Natural killer cell (primary cell): ENCODE measurements around the gene GNAI2. TPM values are rescaled to one million over a fixed set of nuclear protein-coding genes. Genes with fewer than 3 reads are reported as not detected.

Experiments
- ATAC-seq, 3 donors: fragments of 150-1000 bp in 2 of 3; fragments of 200-7000 bp in 1 of 3; cut with Tn5 transposase; 1 replicate in 1 of 3; 2 replicates in 2 of 3; pipeline ENCODE4 v1.10.0; 2021; ENCODE audit warnings: mild to moderate bottlenecking in 2 of 3, moderate library complexity in 2 of 3
- DNase-seq, 2 donors: peaks; one replicate each; pipeline versions ENCODE4 v3.0.0 to v3.0.0-alpha.2; 2013 to 2021; ENCODE audit warnings: mixed read lengths in 1 of 2
- H3K27ac ChIP-seq: one replicate; pipeline ENCODE4 v1.5.1; 2013; ENCODE audit warnings: mild to moderate bottlenecking, low read length
- H3K27me3 ChIP-seq: one replicate; pipeline ENCODE4 v1.6.1; 2013; ENCODE audit warnings: low read length; ENCODE audit not compliant: control insufficient read depth, insufficient read depth
- H3K36me3 ChIP-seq: one replicate; pipeline ENCODE4 v1.6.1; 2013; ENCODE audit warnings: low read length; ENCODE audit not compliant: control insufficient read depth, insufficient read depth
- H3K4me1 ChIP-seq: one replicate; pipeline ENCODE4 v1.6.1; 2013; ENCODE audit warnings: low read length; ENCODE audit not compliant: control insufficient read depth, insufficient read depth
- H3K4me3 ChIP-seq: one replicate; pipeline ENCODE4 v1.5.1; 2013; ENCODE audit warnings: low read length
- H3K9me3 ChIP-seq: one replicate; pipeline ENCODE4 v1.6.1; 2013; ENCODE audit warnings: low read length; ENCODE audit not compliant: control insufficient read depth, insufficient read depth
- H3K27ac Mint-ChIP-seq, 2 donors: one replicate each; pipeline ENCODE4 v1.8.0; 2022; ENCODE audit warnings: mild to moderate bottlenecking in 2 of 2, mixed read lengths in 2 of 2, moderate library complexity in 1 of 2
- H3K27me3 Mint-ChIP-seq, 2 donors: one replicate each; pipeline ENCODE4 v1.8.0; 2022; ENCODE audit warnings: low read depth in 2 of 2, mixed read lengths in 2 of 2
- H3K36me3 Mint-ChIP-seq: one replicate; pipeline ENCODE4 v1.8.0; 2022; ENCODE audit warnings: mixed read lengths
- H3K4me1 Mint-ChIP-seq, 2 donors: one replicate each; pipeline ENCODE4 v1.8.0; 2022; ENCODE audit warnings: mixed read lengths in 2 of 2
- H3K4me3 Mint-ChIP-seq: one replicate; pipeline ENCODE4 v1.8.0; 2022; ENCODE audit warnings: mild to moderate bottlenecking, moderate library complexity, mixed read lengths
- H3K9me3 Mint-ChIP-seq, 2 donors: one replicate each; pipeline ENCODE4 v1.8.0; 2022; ENCODE audit warnings: mixed read lengths in 2 of 2
- WGBS: methylation state at CpG from one replicate; pipeline ENCODE4 v1.1.7; 2013; ENCODE audit warnings: missing lambda C conversion rate; ENCODE audit not compliant: insufficient coverage; 5-methylcytosine and 5-hydroxymethylcytosine counted together
- intact Hi-C: fragments of 100-400 bp; cut with micrococcal nuclease; formaldehyde crosslinking; loops from one replicate; pipeline ENCODE4 v1.14.2; 2022
- total RNA-seq, 4 donors: library from RNA; stranded (reverse); fragments of 120-200 nt in 1 of 4; gene quantifications; one replicate each; pipeline versions ENCODE4 v1.2.3 to v1.2.4, GENCODE V29; 2013 to 2022
- TF ChIP-seq, protein P1 (sequence below): fragments of 200-600 bp; IDR thresholded peaks from one replicate; pipeline ENCODE4 v1.8.0; 2022; ENCODE audit warnings: antibody characterized with exemption

The GNAI2 gene
- total RNA-seq, 3 donors from 2014 or later (not counting 1 experiment from before 2014, with no cell fraction given): 428 to 467 (median 447) TPM

DNA sequence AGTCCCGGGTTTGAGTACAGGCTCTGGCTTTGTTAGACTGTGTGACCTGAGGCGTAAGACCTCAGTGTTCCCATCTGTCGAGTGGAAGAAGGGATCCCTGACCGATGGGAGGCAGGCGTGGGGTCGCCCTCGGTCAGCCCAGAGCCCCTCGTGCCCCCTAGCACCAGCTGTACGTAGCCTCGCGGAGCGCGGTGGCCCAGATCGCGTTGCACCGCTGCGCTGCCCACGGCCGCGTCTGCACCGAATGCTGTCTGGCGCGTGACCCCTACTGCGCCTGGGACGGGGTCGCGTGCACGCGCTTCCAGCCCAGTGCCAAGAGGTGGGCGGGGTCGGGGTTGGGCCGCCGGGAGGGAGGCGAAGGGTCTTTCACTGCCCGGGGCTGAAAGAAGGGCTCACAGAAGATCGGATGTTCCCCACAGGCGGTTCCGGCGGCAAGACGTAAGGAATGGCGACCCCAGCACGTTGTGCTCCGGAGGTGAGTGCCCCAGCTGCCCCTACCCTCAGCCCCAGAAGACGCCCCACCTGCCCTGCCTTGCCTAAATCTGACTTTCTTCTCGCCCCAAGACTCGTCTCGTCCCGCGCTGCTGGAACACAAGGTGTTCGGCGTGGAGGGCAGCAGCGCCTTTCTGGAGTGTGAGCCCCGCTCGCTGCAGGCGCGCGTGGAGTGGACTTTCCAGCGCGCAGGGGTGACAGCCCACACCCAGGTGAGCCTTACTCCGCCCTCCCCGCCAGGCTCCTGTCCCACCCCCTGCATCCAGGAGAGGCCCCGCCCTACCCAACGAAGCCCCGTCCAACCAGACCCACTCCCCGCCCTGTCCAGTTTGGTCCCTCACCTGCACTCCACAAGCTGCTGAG lies 39.4 kb downstream of the GNAI2 start:
- Mint-ChIP-seq H3K4me3 (peak overlapping the region; percentile 47), H3K9me3 (no peaks in the 10 kb centered on the region), H3K36me3 (no peaks in the 10 kb centered on the region), H3K27me3 (peaks cover 13 to 32% of the 10 kb centered on the region in 2 donors), H3K4me1 (peaks cover 11 to 32% of the 10 kb centered on the region in 2 donors), H3K27ac (peak overlapping the region in 1 of 2 donors; percentile 44)
- Histone ChIP-seq H3K4me1 (peaks cover 33% of the 10 kb centered on the region), H3K27ac (no peak overlapping the region), H3K36me3 (no peaks in the 10 kb centered on the region), H3K4me3 (no peak overlapping the region), H3K27me3 (peaks cover 38% of the 10 kb centered on the region), H3K9me3 (no peaks in the 10 kb centered on the region)
- no peak for ATAC-seq
- DNase-seq: peak in 1 of 2 donors; percentile 32
- WGBS: 5% methylated on average over 65 of the region's 65 CpGs
- TF ChIP-seq, protein P1, sequence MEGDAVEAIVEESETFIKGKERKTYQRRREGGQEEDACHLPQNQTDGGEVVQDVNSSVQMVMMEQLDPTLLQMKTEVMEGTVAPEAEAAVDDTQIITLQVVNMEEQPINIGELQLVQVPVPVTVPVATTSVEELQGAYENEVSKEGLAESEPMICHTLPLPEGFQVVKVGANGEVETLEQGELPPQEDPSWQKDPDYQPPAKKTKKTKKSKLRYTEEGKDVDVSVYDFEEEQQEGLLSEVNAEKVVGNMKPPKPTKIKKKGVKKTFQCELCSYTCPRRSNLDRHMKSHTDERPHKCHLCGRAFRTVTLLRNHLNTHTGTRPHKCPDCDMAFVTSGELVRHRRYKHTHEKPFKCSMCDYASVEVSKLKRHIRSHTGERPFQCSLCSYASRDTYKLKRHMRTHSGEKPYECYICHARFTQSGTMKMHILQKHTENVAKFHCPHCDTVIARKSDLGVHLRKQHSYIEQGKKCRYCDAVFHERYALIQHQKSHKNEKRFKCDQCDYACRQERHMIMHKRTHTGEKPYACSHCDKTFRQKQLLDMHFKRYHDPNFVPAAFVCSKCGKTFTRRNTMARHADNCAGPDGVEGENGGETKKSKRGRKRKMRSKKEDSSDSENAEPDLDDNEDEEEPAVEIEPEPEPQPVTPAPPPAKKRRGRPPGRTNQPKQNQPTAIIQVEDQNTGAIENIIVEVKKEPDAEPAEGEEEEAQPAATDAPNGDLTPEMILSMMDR: no peak
- intact Hi-C loops: no loop called here

DNA sequence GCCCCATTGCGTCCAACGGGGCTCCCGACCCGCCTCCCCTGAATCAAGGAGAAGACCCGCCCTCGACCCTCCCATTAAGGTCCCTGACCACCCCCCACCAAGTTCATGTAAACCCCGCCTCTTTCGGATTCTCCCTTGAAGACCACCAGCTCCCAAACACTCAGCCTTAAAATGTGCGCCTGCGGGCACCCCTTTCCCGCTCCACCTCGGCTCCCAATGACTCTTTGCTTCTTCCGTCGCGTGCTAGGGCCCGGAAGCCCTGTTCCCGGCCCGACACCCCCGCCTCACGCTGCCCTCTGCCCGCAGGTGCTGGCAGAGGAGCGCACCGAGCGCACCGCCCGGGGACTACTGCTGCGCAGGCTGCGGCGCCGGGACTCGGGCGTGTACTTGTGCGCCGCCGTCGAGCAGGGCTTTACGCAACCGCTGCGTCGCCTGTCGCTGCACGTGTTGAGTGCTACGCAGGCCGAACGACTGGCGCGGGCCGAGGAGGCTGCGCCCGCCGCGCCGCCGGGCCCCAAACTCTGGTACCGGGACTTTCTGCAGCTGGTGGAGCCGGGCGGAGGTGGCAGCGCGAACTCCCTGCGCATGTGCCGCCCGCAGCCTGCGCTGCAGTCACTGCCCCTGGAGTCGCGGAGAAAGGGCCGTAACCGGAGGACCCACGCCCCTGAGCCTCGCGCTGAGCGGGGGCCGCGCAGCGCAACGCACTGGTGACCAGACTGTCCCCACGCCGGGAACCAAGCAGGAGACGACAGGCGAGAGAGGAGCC lies 40.2 kb downstream of the GNAI2 start:
- no peak overlapping the region for H3K27ac ChIP-seq
- 16% methylated on average over 79 of the region's 79 CpGs for WGBS
- no peaks in the 10 kb centered on the region for H3K9me3 ChIP-seq
- H3K27me3 ChIP-seq: peaks cover 38% of the 10 kb centered on the region
- Mint-ChIP-seq H3K4me1 (peaks cover 11 to 32% of the 10 kb centered on the region in 2 donors), H3K9me3 (no peaks in the 10 kb centered on the region), H3K27ac (peak overlapping the region in 1 of 2 donors; percentile 44), H3K27me3 (peaks cover 13 to 32% of the 10 kb centered on the region in 2 donors), H3K4me3 (peak overlapping the region; percentile 6), H3K36me3 (no peaks in the 10 kb centered on the region)
- H3K4me3 ChIP-seq: no peak overlapping the region
- peak in 1 of 3 donors; percentile 9 for ATAC-seq
- TF ChIP-seq, protein P1: no peak
- peaks cover 33% of the 10 kb centered on the region for H3K4me1 ChIP-seq
- H3K36me3 ChIP-seq: no peaks in the 10 kb centered on the region
- intact Hi-C loops: no loop called here
- peak in 1 of 2 donors; percentile 64 for DNase-seq

DNA sequence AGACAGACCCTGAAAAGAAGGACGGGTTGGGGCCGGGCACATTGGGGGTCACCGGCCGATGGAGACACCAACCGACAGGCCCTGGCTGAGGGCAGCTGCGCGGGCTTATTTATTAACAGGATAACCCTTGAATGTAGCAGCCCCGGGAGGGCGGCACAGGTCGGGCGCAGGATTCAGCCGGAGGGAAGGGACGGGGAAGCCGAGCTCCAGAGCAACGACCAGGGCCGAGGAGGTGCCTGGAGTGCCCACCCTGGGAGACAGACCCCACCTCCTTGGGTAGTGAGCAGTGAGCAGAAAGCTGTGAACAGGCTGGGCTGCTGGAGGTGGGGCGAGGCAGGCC lies 40.7 kb downstream of the GNAI2 start:
- H3K27me3 Mint-ChIP-seq: peaks cover 13 to 32% of the 10 kb centered on the region in 2 donors
- no peak overlapping the region for H3K4me3 Mint-ChIP-seq
- H3K36me3 Mint-ChIP-seq: no peaks in the 10 kb centered on the region
- Histone ChIP-seq H3K27ac (no peak overlapping the region), H3K36me3 (no peaks in the 10 kb centered on the region), H3K27me3 (peaks cover 38% of the 10 kb centered on the region), H3K4me3 (no peak overlapping the region), H3K9me3 (no peaks in the 10 kb centered on the region), H3K4me1 (peaks cover 33% of the 10 kb centered on the region)
- peaks cover 11 to 27% of the 10 kb centered on the region in 2 donors for H3K4me1 Mint-ChIP-seq
- TF ChIP-seq, protein P1: no peak
- no peaks in the 10 kb centered on the region for H3K9me3 Mint-ChIP-seq
- intact Hi-C loops: no loop called here
- WGBS: 76% methylated on average over 17 of the region's 17 CpGs
- no peak overlapping the region for H3K27ac Mint-ChIP-seq
- no peak for DNase-seq
- no peak for ATAC-seq
